ENCODE data around the gene RNASE7.
A peak's percentile ranks its signal among the peaks of the same experiment; 100 is the strongest.

RNASE7 gene

GRCh38 chr14:21043974-21044618 is 1.9 kb downstream of the RNASE7 start:
- peak; percentile 73 for DNase-seq

- DNase-seq = no peak
These were observed 5.2 kb downstream of the RNASE7 start for GRCh38 chr14:21047378-21047781.

- no peak for DNase-seq
These were observed 6.5 kb downstream of the RNASE7 start for GRCh38 chr14:21048638-21049037.

- no peak for DNase-seq
These were observed 7.1 kb downstream of the RNASE7 start for GRCh38 chr14:21049271-21049673.

GRCh38 chr14:21050597-21050996 is 8.4 kb downstream of the RNASE7 start:
- DNase-seq = no peak

- DNase-seq = no peak
These were observed 11.3 kb downstream of the RNASE7 start for GRCh38 chr14:21053184-21054122.

GRCh38 chr14:21054123-21054767 is 12.1 kb downstream of the RNASE7 start:
- DNase-seq = no peak

GRCh38 chr14:21054768-21055145 is 12.6 kb downstream of the RNASE7 start:
- no peak for DNase-seq

GRCh38 chr14:21055432-21056117 is 13.4 kb downstream of the RNASE7 start:
- no peak for DNase-seq

- no peak for DNase-seq
These were observed 14.5 kb downstream of the RNASE7 start for GRCh38 chr14:21056520-21057163.

- DNase-seq = no peak
These were observed 15.9 kb downstream of the RNASE7 start, which contains the start of gene RNASE8 for GRCh38 chr14:21057803-21058675. RNASE8 (plus strand) TSS chr14:21057822; CDS start chr14:21057893, 71 bp downstream.

- DNase-seq = no peak
These were observed 16.7 kb downstream of the RNASE7 start for GRCh38 chr14:21058903-21059302.

GRCh38 chr14:21059842-21060613 is 17.9 kb downstream of the RNASE7 start:
- no peak for DNase-seq

- no peak for DNase-seq
These were observed 18.6 kb downstream of the RNASE7 start for GRCh38 chr14:21060614-21061346.

- DNase-seq = no peak
These were observed 19.1 kb downstream of the RNASE7 start for GRCh38 chr14:21061347-21061668.

- no peak for DNase-seq
These were observed 21.3 kb downstream of the RNASE7 start for GRCh38 chr14:21063479-21063878.

GRCh38 chr14:21066882-21067502 is 24.8 kb downstream of the RNASE7 start:
- DNase-seq = no peak

- DNase-seq = peak; percentile 62
These were observed 26.6 kb downstream of the RNASE7 start for GRCh38 chr14:21068521-21069387.

Data from hematopoietic multipotent progenitor cell treated with erythropoietin and hydrocortisone succinate and interleukin-3 and kit ligand, for 8 days (in vitro differentiated cells).